ENCODE measurements around the gene WWOX. TPM values are rescaled to one million over a fixed set of nuclear protein-coding genes. Genes with fewer than 3 reads are reported as not detected.

The WWOX gene
- total and polyA plus RNA-seq, 2 of the 13 experiments (the other 11 are each of a cell fraction or from before 2014, with no cell fraction given) = 9.1 to 37.4 TPM

- peak; percentile 24; the same call in 1 of the 2 replicates for TF ChIP-seq ZNF574 (CRISPR knock-in tag; IDR thresholded peaks at IDR 0.05)
- TF ChIP-seq ZNF704 (CRISPR knock-in tag; IDR thresholded peaks at IDR 0.05; ENCODE audit: borderline replicate concordance) = no peak
- no peak for TF ChIP-seq PLRG1 (conservative IDR thresholded peaks at IDR 0.05)
- no peak for TF ChIP-seq KLF11 (CRISPR knock-in tag; IDR thresholded peaks at IDR 0.05)
- no peak for TF ChIP-seq ZNF296 (CRISPR knock-in tag; conservative IDR thresholded peaks at IDR 0.05)
- TF ChIP-seq CBX2 (IDR thresholded peaks at IDR 0.05; ENCODE audit: low read depth, low read length) = no peak
- TF ChIP-seq CBX2 (CRISPR knock-in tag; IDR thresholded peaks at IDR 0.05; ENCODE audit: low read depth) = no peak
- TF ChIP-seq ZNF557 (CRISPR knock-in tag; IDR thresholded peaks at IDR 0.05) = no peak
- no peak for TF ChIP-seq RBFOX2 (IDR thresholded peaks at IDR 0.05; ENCODE audit: low read depth, low read length)
- TF ChIP-seq MTERF4 (CRISPR knock-in tag; IDR thresholded peaks at IDR 0.05) = no peak
- no peak; the same call in 1 of the 2 replicates for TF ChIP-seq PHF8 (CRISPR knock-in tag; IDR thresholded peaks at IDR 0.05)
- peak; percentile 28 for TF ChIP-seq ZBTB33 (CRISPR knock-in tag; IDR thresholded peaks at IDR 0.05)
- 0 out of 2 replicates have a peak, but pooled peaks have one; percentile 9 for TF ChIP-seq SIX4 (CRISPR knock-in tag; IDR thresholded peaks at IDR 0.05)
- no peak for TF ChIP-seq KLF15 (CRISPR knock-in tag; IDR thresholded peaks at IDR 0.05; ENCODE audit: borderline replicate concordance)
- no peak for TF ChIP-seq MAFF (IDR thresholded peaks at IDR 0.05; ENCODE audit: low read depth, low read length)
- 0 out of 2 replicates have a peak, but pooled peaks have one; percentile 54 for TF ChIP-seq ZXDC (CRISPR knock-in tag; IDR thresholded peaks at IDR 0.05)
- TF ChIP-seq ZSCAN5A (CRISPR knock-in tag; IDR thresholded peaks at IDR 0.05; ENCODE audit: borderline replicate concordance) = no peak
- TF ChIP-seq ZNF550 (CRISPR knock-in tag; IDR thresholded peaks at IDR 0.05; ENCODE audit: borderline replicate concordance) = no peak
Observed at GRCh38 chr16:78240459-78241222, 141.2 kb downstream of the WWOX start (continued).
